Activated naive CD8-positive, alpha-beta T cell treated with anti-CD3 and anti-CD28 coated beads for 36 hours (primary cell): Measurements from ENCODE around the gene LSM2. TPM values are rescaled to one million over a fixed set of nuclear protein-coding genes. Genes with fewer than 3 reads are reported as not detected.

Source experiments
- DNase-seq: peaks from one replicate; pipeline ENCODE4 v3.0.0; 2021
- H3K27ac Mint-ChIP-seq: one replicate; pipeline ENCODE4 v1.8.0; 2022; ENCODE audit warnings: mild to moderate bottlenecking, moderate library complexity, mixed read lengths
- H3K27me3 Mint-ChIP-seq: one replicate; pipeline ENCODE4 v1.8.0; 2022; ENCODE audit warnings: mild to moderate bottlenecking, mixed read lengths
- H3K36me3 Mint-ChIP-seq: one replicate; pipeline ENCODE4 v1.8.0; 2021; ENCODE audit warnings: mild to moderate bottlenecking, mixed read lengths
- H3K4me1 Mint-ChIP-seq: one replicate; pipeline ENCODE4 v1.8.0; 2021; ENCODE audit warnings: mixed read lengths
- H3K4me3 Mint-ChIP-seq: one replicate; pipeline ENCODE4 v1.8.0; 2022; ENCODE audit warnings: mild to moderate bottlenecking, moderate library complexity, mixed read lengths
- H3K9me3 Mint-ChIP-seq: one replicate; pipeline ENCODE4 v1.8.0; 2022; ENCODE audit warnings: mixed read lengths
- total RNA-seq, 2 experiments: library from RNA; stranded (reverse); gene quantifications; one replicate each; pipeline ENCODE4 v1.2.3, GENCODE V29; 2021

The LSM2 gene
- total RNA-seq, 2 experiments from 2014 or later, result 145 TPM

DNA sequence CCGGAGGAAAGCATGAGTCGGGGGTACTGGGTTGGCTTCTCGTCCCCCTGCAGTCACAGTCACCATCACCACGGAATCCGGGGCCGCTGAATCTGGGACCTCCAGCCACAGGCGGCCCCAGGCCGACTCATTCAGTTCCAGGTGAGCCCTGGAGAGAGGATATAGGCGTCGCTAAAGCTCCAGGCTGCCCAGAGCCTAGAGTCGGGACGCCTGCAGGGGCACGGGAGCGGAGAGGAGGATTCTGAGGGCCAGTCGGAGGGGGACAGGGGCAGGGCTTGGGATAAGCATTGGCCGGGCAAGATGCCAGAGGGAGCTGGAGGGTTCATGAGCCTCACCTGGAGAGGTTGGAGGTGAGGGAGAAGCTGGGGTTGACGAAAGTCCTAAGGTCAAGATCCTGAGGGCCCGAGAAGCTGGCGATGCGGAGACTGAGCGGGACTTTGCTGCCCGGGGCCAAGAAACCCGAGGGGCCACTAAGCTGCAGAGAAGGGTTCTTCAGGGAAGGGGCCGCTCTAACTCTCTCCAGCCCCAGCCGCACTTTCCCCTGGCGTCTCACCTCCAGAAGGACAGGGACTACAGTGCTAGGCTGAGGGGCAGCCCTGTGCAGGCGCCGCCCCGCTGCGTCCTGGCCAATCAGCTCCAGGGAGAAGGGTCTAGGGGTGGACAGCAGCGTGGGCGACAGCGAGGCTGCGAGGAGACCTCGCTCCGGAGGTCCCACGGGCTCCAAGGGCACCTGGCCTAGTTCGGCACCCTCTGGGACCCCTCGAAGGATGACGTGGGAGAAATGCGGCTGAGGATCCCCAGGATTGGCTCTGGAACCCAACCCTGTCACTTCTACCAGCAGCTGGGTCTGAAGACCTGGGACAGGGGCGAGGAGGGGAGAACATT, 40.6 kb downstream of the LSM2 start:
- no peak for DNase-seq
- Mint-ChIP-seq H3K4me3 (no peak overlapping the region), H3K27ac (no peak overlapping the region)

GRCh38 chr6:31765559-31765909, 41.2 kb downstream of the LSM2 start:
- Mint-ChIP-seq H3K27me3 (no peaks in the 10 kb centered on the region), H3K4me1 (peaks cover 5% of the 10 kb centered on the region), H3K36me3 (peaks cover 34% of the 10 kb centered on the region), H3K27ac (no peak overlapping the region), H3K9me3 (no peaks in the 10 kb centered on the region), H3K4me3 (no peak overlapping the region)
- DNase-seq, result no peak

More for the DNA sequence above, 40.6 kb downstream of the LSM2 start:
- H3K36me3 Mint-ChIP-seq, result peaks cover 29% of the 10 kb centered on the region
- no peaks in the 10 kb centered on the region for H3K9me3 Mint-ChIP-seq
- H3K27me3 Mint-ChIP-seq, result no peaks in the 10 kb centered on the region
- H3K4me1 Mint-ChIP-seq, result peaks cover 7% of the 10 kb centered on the region

GRCh38 chr6:31764198-31764597, 42.6 kb downstream of the LSM2 start:
- Mint-ChIP-seq H3K36me3 (peaks cover 38% of the 10 kb centered on the region), H3K9me3 (no peaks in the 10 kb centered on the region), H3K4me1 (no peaks in the 10 kb centered on the region), H3K27me3 (no peaks in the 10 kb centered on the region), H3K27ac (no peak overlapping the region), H3K4me3 (no peak overlapping the region)
- no peak for DNase-seq

DNA sequence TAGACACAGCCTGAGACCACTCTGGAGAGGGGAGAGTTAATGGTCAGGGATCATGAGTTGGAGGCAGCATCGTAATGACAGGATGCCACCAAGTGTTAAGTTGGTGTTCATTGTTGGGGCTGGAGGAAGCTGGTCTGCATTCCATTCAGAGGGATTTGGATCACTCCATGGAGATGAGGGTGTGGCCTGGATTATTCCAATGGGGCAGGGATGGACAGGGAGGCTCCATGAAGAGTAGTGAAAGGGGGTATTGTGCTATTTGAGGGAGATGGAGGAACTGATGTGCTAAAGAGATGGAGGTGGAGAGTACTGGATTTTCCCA, 43.2 kb downstream of the LSM2 start:
- Mint-ChIP-seq H3K4me3 (no peak overlapping the region), H3K27ac (no peak overlapping the region), H3K4me1 (no peaks in the 10 kb centered on the region), H3K9me3 (no peaks in the 10 kb centered on the region), H3K36me3 (peaks cover 44% of the 10 kb centered on the region), H3K27me3 (no peaks in the 10 kb centered on the region)
- no peak for DNase-seq

GRCh38 chr6:31762878-31763618, 43.7 kb downstream of the LSM2 start:
- DNase-seq, result no peak
- no peaks in the 10 kb centered on the region for H3K9me3 Mint-ChIP-seq
- no peak overlapping the region for H3K4me3 Mint-ChIP-seq
- H3K27ac Mint-ChIP-seq, result no peak overlapping the region
- no peaks in the 10 kb centered on the region for H3K27me3 Mint-ChIP-seq
- H3K36me3 Mint-ChIP-seq, result peaks cover 46% of the 10 kb centered on the region
- no peaks in the 10 kb centered on the region for H3K4me1 Mint-ChIP-seq

GRCh38 chr6:31762356-31762755, 44.4 kb downstream of the LSM2 start, which contains the start of gene SAPCD1:
SAPCD1 (plus strand) TSS chr6:31762656; CDS start chr6:31763055, 399 bp downstream.
- no peaks in the 10 kb centered on the region for H3K4me1 Mint-ChIP-seq
- H3K36me3 Mint-ChIP-seq, result peaks cover 47% of the 10 kb centered on the region
- DNase-seq, result no peak
- H3K27me3 Mint-ChIP-seq, result no peaks in the 10 kb centered on the region
- no peaks in the 10 kb centered on the region for H3K9me3 Mint-ChIP-seq
- H3K27ac Mint-ChIP-seq, result no peak within 1 kb of the TSS
- H3K4me3 Mint-ChIP-seq, result no peak within 1 kb of the TSS

DNA sequence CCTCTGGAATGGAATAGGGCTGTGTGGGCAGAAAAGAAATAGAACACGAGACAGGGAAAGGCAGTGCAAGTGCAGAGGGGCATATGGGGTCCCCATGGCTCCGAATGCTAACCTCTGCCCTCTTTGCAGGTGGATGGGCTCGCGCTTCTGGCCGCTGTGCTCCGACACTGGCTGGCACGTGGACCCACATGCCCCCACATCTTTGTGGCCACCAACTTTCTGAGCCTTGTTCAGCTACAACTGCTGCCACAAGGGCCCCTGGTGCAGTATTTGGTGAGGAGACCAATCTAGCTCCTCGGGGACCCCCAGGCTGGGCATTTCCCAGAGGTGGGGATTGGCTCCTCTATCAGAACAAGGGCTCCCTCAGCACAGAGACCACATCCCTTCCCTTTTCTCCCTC, 45.4 kb downstream of the LSM2 start:
- Mint-ChIP-seq H3K27me3 (no peaks in the 10 kb centered on the region), H3K27ac (no peak overlapping the region), H3K4me3 (no peak overlapping the region), H3K36me3 (peaks cover 47% of the 10 kb centered on the region), H3K9me3 (no peaks in the 10 kb centered on the region), H3K4me1 (no peaks in the 10 kb centered on the region)
- no peak for DNase-seq

DNA sequence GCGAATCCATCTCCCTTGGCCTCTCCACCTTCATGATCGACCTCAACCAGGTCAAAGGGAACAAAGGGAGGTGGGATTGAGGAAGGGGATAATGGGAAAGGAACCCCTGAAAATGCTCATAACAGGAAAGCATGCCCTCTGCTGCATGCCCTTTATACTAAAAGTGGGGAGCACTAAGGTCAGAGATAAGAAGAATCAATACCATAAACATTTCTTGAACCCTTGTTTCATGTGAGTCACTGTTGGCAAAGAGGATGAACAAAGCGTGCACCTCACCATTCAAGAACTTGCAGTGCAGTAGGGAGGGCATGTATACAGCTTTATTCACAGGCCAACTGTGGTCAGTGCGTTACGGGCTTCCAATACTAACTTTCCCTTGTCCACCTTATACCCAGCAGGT, 46.0 kb downstream of the LSM2 start:
- no peaks in the 10 kb centered on the region for H3K27me3 Mint-ChIP-seq
- H3K27ac Mint-ChIP-seq, result no peak overlapping the region
- H3K4me1 Mint-ChIP-seq, result no peaks in the 10 kb centered on the region
- DNase-seq, result no peak
- no peaks in the 10 kb centered on the region for H3K9me3 Mint-ChIP-seq
- H3K36me3 Mint-ChIP-seq, result peaks cover 47% of the 10 kb centered on the region
- H3K4me3 Mint-ChIP-seq, result no peak overlapping the region

GRCh38 chr6:31758281-31758680, 48.5 kb downstream of the LSM2 start:
- Mint-ChIP-seq H3K27ac (no peak overlapping the region), H3K27me3 (no peaks in the 10 kb centered on the region), H3K9me3 (no peaks in the 10 kb centered on the region), H3K4me1 (no peaks in the 10 kb centered on the region), H3K4me3 (no peak overlapping the region), H3K36me3 (peaks cover 35% of the 10 kb centered on the region)
- no peak for DNase-seq

- Mint-ChIP-seq H3K27ac (no peak overlapping the region), H3K4me1 (no peaks in the 10 kb centered on the region), H3K4me3 (no peak overlapping the region), H3K27me3 (no peaks in the 10 kb centered on the region), H3K9me3 (no peaks in the 10 kb centered on the region), H3K36me3 (peaks cover 13% of the 10 kb centered on the region)
- DNase-seq, result no peak
Measured at GRCh38 chr6:31752739-31753319, 53.9 kb downstream of the LSM2 start.

DNA sequence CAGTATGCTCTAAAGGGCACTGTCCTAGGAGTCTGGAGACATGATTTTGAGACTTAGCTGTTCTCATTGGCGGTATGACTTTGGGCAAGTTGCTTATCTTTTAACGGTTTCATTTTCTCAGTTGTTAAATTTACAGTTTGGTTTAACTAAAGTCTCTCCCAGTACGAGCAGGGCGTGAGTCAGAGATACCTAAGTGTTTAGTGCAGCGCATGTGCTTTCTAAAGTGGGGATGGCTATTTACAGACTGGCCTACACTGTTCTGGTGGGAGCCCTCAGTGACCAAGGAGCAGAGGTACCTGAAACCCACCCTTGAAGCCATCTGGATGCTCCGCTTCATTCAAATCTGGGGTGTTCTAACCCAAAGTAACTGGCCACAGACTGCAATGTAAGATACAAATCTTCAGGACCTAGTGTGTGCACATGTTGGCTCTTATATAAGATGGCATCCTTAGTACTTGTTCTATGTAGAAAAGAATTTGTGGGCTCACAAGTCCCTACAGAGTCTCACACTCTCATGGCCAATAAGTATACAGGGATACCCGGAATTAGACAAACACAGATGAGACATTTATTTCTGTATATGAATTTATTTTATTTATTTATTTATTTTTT, 56.2 kb downstream of the LSM2 start:
- no peak overlapping the region for H3K4me3 Mint-ChIP-seq
- H3K4me1 Mint-ChIP-seq, result no peaks in the 10 kb centered on the region
- DNase-seq, result no peak
- H3K27me3 Mint-ChIP-seq, result no peaks in the 10 kb centered on the region
- H3K27ac Mint-ChIP-seq, result no peak overlapping the region
- no peaks in the 10 kb centered on the region for H3K9me3 Mint-ChIP-seq
- H3K36me3 Mint-ChIP-seq, result peaks cover 24% of the 10 kb centered on the region

GRCh38 chr6:31749301-31750036, 57.3 kb downstream of the LSM2 start:
- H3K27me3 Mint-ChIP-seq, result no peaks in the 10 kb centered on the region
- H3K36me3 Mint-ChIP-seq, result peaks cover 31% of the 10 kb centered on the region
- H3K9me3 Mint-ChIP-seq, result no peaks in the 10 kb centered on the region
- H3K4me3 Mint-ChIP-seq, result no peak overlapping the region
- no peak overlapping the region for H3K27ac Mint-ChIP-seq
- DNase-seq, result no peak
- peaks cover 2% of the 10 kb centered on the region for H3K4me1 Mint-ChIP-seq
